GM19035 (cell line): ENCODE measurements around the gene GBX2.

Experiments used
- ATAC-seq: cut with Tn5 transposase; IDR thresholded peaks from one replicate; pipeline ENCODE4 v1.9.1; 2021; ENCODE audit not compliant: unreplicated experiment

The GBX2 gene

DNA sequence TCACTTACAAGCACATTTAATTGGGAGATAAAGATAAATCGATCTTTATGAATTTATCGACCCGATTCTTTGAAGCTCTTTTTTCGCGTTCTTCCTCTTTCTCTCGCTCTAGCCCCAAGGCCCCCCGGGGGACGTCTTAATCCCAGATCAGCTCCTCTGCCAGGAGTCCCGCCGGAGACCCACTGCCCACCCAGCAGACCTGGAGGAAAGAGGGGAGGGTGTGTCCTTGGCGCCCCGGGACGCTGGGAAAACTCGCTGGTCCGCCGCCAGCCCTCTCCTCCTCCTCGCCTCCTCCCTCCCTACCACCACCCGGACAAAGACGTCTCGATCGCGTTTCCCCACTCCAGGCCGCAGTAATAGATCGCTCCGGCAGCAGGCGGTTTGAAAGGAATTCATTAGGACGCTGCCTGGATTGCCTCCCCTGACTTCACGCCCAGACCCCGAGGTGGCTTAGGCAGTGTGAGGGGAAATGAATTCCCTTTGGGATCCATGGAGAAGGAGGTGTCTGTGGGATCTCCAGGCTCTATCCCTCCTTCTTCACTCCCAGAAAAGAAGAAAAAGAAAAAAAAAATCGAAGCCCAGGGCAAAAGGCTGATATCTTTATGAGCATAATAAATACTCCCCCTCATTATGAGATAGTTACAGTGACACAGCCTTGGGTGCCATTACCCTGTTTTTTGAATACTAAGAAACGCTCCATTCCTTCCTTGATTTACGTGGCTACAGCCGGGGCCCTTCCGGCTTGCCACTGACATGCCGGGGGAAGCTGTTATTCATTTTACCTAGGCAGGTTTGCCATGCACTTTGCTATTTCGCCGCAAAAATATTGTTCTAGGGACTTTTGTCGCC, 1.8 kb upstream of the GBX2 start:
- ATAC-seq: no peak

DNA sequence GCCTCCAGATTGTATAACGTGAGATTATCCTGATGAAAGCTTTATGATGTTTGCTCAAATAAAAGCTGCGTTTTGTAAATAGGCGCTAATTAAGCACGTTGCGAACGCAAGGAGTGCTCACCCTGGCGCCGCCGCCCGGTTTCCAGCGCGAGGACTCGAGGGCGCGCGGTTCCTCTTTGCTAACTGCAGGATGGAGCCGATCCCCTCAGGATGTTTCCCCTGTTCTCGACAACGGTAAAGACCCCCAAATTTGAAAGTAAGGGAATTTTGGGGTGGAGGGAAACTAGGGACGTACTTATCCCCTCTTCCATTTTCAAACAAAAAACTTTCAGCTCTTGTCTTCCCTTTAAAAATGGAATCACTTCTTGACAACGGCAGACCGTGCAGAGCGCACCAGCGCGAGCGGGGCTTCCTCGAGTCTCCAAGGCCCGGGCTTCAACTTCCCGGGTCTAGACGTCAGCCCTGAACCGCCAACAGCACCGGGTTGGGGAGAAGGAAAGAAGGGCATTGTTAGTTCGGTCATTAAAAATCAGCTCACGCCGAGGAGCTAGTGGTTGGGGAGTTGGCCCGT, 1.1 kb upstream of the GBX2 start:
- no peak for ATAC-seq

- ATAC-seq: no peak
Observed at GRCh38 chr2:236167297-236168109, 683 bp downstream of the GBX2 start.

DNA sequence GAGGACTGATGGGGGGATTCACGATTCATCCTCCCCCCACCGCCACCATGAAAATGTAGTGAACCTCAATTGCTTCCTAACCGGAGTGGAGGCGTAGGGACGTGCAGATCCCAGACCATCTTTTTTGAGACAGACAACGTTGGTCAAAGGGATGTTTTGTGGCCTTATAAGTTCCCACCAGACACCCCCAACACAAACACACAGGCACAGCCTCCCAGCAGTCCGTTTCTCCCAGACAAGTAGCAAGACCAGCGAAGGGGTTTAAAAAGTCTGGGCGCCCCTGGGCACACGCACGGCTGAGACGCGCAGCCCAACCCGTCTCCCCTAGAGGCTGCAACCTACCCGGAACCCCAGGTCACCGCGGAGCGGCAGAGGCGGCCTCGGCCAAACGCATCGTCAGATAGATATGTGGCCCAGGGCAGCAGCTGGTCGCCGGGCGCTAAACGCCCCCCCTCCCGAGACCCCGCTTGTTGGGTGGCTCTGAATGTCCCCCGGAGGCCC, 1.3 kb downstream of the GBX2 start:
- no peak for ATAC-seq

DNA sequence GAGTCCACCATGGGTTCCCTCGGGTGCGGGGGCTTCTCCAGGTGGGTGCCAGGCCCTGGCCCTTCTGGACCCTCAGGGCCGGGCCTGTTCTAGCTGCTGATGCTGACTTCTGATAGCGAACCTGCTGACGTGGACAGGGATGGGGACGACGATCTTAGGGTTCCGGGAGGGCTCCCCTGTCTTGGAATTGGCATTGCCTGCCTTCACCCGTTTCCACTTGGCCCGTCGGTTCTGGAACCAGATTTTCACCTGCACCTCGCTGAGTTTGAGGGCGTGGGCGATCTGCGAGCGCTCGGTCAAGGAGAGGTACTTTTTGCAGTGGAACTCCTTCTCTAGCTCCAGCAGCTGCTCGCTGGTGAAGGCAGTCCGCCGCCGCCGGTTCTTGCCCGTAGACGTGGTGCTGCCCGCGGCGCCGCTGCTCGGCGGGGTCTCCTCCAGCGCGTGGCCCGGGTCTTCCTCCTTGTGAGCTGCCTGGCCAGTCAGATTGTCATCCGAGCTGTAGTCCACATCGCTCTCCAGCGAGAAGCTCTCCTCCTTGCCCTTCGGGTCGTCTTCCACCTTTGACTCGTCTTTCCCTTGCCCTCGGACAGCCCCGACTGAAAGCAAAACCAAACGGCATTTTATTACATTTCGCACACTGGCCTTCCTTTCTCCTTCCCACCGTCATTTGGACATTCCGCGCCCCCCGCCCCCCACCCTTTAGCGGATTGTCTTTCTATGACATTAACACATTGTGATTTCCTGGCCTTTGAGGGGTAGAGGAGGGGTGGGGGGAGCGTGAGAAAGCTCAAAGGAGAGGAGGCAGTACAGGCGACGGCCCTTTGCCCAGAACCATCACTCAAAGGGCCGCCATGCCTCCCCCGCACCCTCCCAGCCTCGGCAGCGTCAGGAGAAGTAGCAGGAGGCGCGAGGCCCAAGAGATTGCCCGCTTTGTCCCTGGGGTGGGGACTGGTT, 2.1 kb downstream of the GBX2 start:
- no peak for ATAC-seq

DNA sequence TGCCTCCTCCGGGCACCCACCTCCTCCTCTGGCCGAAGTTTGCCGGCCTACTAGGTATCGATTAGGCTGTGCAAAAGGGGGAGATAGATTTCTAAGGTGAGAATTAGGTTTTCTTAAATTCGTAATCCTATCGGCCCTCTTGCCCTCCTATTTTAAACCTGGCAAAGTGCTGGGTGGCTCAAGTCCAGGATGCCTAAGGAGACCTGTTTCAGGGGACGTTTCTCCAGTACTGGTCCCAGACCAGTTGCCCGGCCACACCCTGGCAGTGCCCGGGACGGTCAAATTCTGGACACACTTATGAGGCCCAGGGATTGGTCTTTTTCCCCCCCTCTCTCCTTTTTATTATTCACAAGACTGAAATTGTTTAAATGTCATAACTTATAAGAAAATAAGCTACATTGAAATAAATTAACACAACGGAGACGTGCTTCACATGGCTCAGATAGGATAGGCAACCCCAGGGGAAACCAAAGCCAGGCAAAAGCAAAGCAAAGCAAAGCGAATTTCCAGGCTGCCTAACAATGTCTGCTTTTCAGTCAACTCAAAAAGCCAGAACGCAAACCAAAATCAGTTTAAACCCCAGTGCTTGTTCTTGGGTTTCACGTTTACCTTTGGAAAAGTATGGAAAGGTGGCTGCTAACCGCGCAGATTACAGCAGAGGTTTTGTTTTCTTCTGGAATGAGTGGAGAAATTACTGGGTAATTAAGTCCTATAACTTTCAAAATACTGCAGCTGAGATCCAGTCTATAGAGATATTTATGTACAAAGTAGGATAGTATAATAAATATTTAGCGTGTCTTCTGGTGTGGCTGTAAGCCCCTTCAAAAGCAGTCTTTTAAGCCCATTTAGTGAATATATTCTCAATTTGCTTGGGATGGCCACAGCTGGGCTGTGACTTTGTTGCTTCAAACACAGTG, 3.0 kb downstream of the GBX2 start:
- ATAC-seq: no peak

- ATAC-seq: no peak
Observed at GRCh38 chr2:236164201-236164924, 3.8 kb downstream of the GBX2 start.

DNA sequence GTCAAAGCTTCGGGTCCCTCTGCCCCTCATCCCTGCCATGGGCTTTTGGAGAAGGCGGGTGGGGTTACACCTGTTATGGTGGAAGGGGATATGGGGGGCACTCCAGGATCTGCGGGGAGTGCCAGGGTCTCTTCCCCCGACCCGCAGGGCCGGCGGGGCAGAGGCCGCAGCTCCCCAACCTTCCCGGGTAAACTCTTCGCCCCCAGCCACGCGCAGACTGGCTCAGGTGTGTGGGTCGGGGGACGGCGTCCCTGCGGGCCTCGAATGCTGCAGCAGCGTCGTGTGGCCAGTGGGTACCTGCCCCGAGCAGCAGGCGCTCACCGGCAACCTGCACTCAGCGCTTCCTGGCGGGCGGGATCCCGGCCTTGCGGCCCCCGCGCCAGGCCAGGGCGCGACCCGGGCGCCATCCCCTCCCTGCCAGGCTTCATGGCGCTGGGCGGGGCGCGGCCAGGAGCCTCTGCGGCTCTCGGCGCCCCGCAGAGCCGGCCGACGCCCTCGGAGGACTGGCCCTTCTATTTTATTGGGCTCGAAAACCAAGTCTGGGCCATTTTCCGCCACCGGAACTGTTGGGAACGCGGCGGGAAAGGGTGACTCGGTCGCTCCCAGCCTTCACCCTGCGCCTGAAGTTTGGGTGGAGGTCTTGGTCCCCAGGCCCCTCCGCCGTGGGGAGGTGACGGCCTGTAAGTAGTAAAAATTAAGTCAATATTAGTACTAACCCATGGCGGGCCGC, 4.5 kb downstream of the GBX2 start:
- no peak for ATAC-seq

DNA sequence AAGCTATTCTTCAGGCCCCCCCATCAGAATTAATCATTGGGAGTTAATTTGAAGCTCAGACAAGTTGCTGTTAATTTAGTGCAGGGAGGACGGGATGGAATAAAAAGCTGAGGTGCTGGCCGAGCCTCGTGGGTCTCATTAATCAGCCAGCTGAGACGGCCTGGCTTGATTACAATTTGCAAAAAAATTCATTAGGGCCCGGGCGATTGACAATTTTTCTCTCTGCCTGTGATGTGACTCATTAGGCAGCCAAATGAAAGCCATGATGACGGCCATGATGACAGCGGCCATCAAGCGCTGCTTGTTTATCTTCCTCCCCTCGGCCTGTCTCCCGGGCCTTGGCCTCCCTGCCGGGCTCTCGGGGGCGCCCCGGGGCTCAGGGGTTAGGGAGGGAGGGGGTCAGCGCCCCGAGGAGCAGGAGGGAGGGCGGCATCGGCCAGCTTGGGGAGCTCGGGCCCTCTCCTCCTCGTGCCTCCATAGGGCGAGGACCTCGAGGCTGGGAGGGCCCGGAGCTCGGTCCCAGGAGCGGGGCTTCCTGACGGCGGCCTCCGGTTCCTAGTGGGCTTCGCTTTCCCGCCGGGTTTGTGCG, 5.2 kb downstream of the GBX2 start:
- ATAC-seq: no peak

DNA sequence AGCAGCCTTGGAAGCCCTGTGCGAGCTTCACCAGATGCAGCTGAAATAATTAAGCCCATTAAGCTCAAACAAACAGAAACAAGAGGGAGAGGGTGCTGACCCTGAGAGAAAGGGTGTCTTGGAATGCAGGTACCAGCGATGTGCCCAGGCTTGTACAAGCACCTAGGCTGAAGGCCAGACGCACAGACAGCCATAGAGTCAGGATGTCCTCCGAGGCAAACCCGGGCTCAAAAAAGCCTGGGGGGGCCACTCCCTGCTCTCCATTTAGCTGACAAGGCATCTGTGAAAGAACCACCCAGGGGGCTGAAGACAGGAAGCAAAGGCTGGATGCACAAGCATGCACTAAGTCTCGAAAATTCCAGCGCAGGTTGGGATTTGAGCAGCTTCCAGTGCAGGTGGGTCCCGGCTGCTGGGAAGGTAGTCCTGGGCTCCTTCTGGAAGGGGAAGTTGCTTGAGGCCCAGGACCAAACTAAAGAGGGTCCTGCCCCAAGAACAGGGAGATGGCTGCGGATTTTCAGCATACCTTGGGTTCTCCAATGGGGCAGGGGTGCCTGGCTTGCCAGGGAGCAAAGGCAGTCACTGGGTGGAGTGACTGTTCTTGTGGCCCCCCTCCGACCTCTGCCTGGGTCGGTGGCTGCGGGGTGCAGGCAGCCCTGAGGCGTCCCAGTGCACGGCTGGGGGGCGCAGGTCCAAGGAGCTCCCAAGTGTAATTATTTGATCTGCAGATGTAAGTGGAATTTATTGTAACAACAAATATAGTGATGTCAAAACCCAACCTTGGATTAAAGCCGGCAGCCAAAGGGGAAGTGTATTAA, 5.9 kb downstream of the GBX2 start:
- no peak for ATAC-seq

DNA sequence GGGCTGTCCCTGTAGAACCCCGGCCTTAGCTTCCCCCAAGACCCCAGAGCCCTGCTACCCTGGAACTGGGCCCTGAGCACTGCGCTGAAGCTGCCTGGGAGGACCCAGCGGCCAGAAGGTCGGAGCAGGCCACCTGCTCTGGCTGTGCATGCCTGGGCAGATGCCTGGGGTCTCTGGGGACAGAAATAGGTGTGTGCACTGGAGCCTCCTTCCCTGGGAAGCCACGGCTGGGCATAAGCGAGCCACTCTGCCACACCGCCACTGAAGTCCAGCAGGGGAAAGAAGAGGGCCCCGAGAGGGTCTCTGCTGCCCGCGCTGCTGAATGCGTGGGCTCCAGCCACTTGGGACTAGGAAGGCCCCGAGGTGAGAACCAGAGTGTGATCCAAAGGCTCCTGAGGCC, 6.7 kb downstream of the GBX2 start:
- ATAC-seq: no peak

GRCh38 chr2:236161082-236161462, 7.1 kb downstream of the GBX2 start:
- no peak for ATAC-seq

DNA sequence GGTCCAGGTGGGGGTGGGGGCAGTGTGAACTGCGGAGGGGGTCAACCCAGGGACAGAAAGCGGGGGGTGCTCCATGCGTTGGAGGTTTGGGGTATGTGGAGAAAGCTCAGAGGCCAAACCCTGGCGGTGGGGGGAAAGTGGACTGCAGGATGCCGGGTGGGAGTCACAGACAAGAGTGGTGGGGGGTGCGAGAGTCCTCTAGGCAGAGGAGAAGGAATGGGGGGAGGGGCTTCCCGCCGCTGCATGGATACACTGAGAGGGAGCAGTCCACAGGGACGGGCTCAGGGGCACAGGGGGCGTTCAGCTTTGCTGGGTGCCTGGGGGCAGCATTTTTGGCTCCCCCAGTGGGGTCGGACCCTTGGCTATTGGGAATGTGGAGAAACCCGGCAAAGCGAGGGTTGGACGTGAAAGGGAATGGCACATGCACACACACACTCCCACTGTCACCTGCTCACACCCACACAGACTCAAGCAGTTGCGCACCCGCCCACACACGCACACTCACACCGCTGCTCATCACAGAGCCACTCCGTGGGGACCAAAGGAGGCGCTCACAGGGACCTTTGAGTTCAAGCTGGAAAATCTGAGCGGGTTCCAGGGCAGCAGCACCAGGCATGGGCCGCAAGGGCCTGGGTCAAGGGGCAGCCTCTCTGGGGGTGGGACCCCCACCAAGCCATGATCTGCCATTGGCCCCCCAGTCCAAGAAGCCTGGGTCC, 7.7 kb downstream of the GBX2 start:
- ATAC-seq: no peak

- ATAC-seq: no peak
Observed at GRCh38 chr2:236159778-236160170, 8.4 kb downstream of the GBX2 start.

- no peak for ATAC-seq
Observed at GRCh38 chr2:236158969-236159777, 9.0 kb downstream of the GBX2 start.
